PC-3 (cell line): ENCODE measurements around the gene HDHD5.

Source experiments
- CTCF ChIP-seq: fragments of 300-600 bp; sonication (generic); conservative IDR thresholded peaks from 2 replicates; pipeline ENCODE4 v1.5.1; 2017; ENCODE audit warnings: antibody characterized with exemption, low read depth, mild to moderate bottlenecking, low read length
- EZH2 ChIP-seq: fragments of 300-600 bp; sonication (generic); IDR thresholded peaks from one replicate; pipeline ENCODE4 v1.6.1; 2017; ENCODE audit warnings: antibody characterized with exemption, mild to moderate bottlenecking, low read length; ENCODE audit not compliant: unreplicated experiment

GRCh38 chr22:17108256-17109112 is 50.6 kb downstream of the HDHD5 start:
- TF ChIP-seq CTCF (no peak), EZH2 (no peak)
